T-helper 17 cell (primary cell): ENCODE results near the gene CYP27B1. TPM values are rescaled to one million over a fixed set of nuclear protein-coding genes. Genes with fewer than 3 reads are reported as not detected.

Experiments used
- ATAC-seq: fragments of 150-1000 bp; cut with Tn5 transposase; 2 replicates; pipeline ENCODE4 v1.10.0; 2021; ENCODE audit warnings: mild to moderate bottlenecking, moderate library complexity
- DNase-seq, 3 donors: peaks; one replicate each; pipeline versions ENCODE4 v3.0.0 to v3.0.0-alpha.2; 2020 to 2021
- H3K9me3 ChIP-seq: one replicate; pipeline ENCODE4 v1.7.0; 2013; ENCODE audit warnings: low read length, mild to moderate bottlenecking; ENCODE audit not compliant: control insufficient read depth, poor library complexity, severe bottlenecking
- H3K27ac Mint-ChIP-seq: one replicate; pipeline ENCODE4 v1.8.0; 2022; ENCODE audit warnings: mild to moderate bottlenecking, moderate library complexity, mixed read lengths
- H3K27me3 Mint-ChIP-seq: one replicate; pipeline ENCODE4 v1.8.0; 2022; ENCODE audit warnings: mixed read lengths
- H3K36me3 Mint-ChIP-seq: one replicate; pipeline ENCODE4 v1.8.0; 2022; ENCODE audit warnings: low read depth, mixed read lengths
- H3K4me1 Mint-ChIP-seq: one replicate; pipeline ENCODE4 v1.8.0; 2022; ENCODE audit warnings: mild to moderate bottlenecking, mixed read lengths
- H3K4me3 Mint-ChIP-seq: one replicate; pipeline ENCODE4 v1.8.0; 2022; ENCODE audit warnings: mild to moderate bottlenecking, moderate library complexity, mixed read lengths
- total RNA-seq, 4 donors: library from RNA in 2 of 4; stranded (reverse) in 2 of 4; gene quantifications; one replicate each; pipeline ENCODE4 v1.2.3 and lab custom pipeline; 2022 to 2026

CYP27B1 gene
- total RNA-seq: 1 to 10 TPM; 1.4 to 1.7 TPM
- total RNA-seq (lab: John Stamatoyannopoulos, UW): 1.0 to 1.4 reads per million in 2 donors

GRCh38 chr12:57766464-57767304 is at the start of gene CYP27B1:
CYP27B1 (minus strand) TSS chr12:57767078; CDS start chr12:57767041, 37 bp downstream.
- H3K4me3 Mint-ChIP-seq: peak within 1 kb of the TSS; percentile 92
- DNase-seq: no peak
- H3K27ac Mint-ChIP-seq: no peak within 1 kb of the TSS
- peaks cover 3% of the 10 kb centered on the region for H3K36me3 Mint-ChIP-seq
- peaks cover 35% of the 10 kb centered on the region for H3K4me1 Mint-ChIP-seq
- no peaks in the 10 kb centered on the region for H3K9me3 ChIP-seq
- H3K27me3 Mint-ChIP-seq: peaks cover 19% of the 10 kb centered on the region
- ATAC-seq: peak; percentile 11

DNA sequence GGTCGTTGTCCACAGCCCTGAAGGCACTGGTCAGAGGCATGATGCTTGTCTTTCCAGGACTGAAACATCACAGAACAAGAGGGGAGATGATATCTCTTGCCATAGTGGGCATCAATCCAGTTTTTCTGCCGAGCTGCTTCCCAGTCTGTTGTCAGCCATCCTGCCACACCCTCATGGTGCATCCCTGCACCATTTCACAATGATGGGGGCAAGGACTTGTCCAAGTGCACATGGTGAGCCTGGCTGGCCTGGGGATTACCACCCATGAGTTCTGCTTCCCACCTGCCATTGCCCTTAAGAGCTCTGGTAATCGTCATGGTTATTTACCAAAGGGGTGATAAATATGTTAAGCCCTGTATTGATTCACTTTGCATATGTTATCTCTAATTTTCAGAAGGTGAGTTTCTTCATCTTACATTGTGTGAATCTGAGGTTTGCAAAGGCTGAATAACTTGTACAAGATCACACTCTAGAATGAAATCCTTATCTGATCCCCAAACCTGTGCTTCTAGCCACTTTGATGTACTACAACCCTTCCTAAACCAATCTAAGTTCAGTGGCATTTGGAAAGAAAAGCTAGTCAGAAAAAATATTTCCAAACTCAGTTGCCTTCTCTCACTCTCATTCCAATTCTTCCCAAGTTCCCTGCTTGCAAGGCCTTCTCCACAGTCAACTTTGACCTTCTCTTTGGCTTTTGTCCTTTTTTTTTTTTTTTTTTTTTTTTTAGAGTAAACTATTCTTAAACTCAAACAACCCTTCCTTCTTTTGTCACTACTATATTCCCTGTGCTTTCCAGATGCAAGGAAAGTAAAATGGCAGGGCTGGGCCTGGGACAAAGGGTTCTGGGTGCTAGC is 49.4 kb upstream of the CYP27B1 start:
- Mint-ChIP-seq H3K27ac (no peak overlapping the region), H3K4me3 (no peak overlapping the region), H3K36me3 (peaks cover 2% of the 10 kb centered on the region), H3K4me1 (peaks cover 13% of the 10 kb centered on the region), H3K27me3 (no peaks in the 10 kb centered on the region)
- no peak for ATAC-seq
- H3K9me3 ChIP-seq: no peaks in the 10 kb centered on the region
- no peak for DNase-seq

- no peak overlapping the region for H3K27ac Mint-ChIP-seq
- DNase-seq: no peak
- H3K4me3 Mint-ChIP-seq: no peak overlapping the region
- no peak for ATAC-seq
- H3K27me3 Mint-ChIP-seq: no peaks in the 10 kb centered on the region
- peaks cover 12% of the 10 kb centered on the region for H3K4me1 Mint-ChIP-seq
- H3K36me3 Mint-ChIP-seq: peaks cover 2% of the 10 kb centered on the region
- no peaks in the 10 kb centered on the region for H3K9me3 ChIP-seq
Measured at GRCh38 chr12:57815177-57816000, 48.5 kb upstream of the CYP27B1 start.

- Mint-ChIP-seq H3K4me1 (peaks cover 11% of the 10 kb centered on the region), H3K36me3 (peaks cover 2% of the 10 kb centered on the region), H3K27ac (peak overlapping the region; percentile 37), H3K4me3 (no peak overlapping the region), H3K27me3 (no peaks in the 10 kb centered on the region)
- DNase-seq (no peak), ATAC-seq (no peak)
- H3K9me3 ChIP-seq: no peaks in the 10 kb centered on the region
Measured at GRCh38 chr12:57813971-57814772, 47.3 kb upstream of the CYP27B1 start.

GRCh38 chr12:57813111-57813970 is 46.5 kb upstream of the CYP27B1 start:
- peaks cover 2% of the 10 kb centered on the region for H3K36me3 Mint-ChIP-seq
- ATAC-seq (no peak), DNase-seq (no peak)
- no peaks in the 10 kb centered on the region for H3K27me3 Mint-ChIP-seq
- no peak overlapping the region for H3K27ac Mint-ChIP-seq
- H3K4me3 Mint-ChIP-seq: no peak overlapping the region
- no peaks in the 10 kb centered on the region for H3K9me3 ChIP-seq
- peaks cover 4% of the 10 kb centered on the region for H3K4me1 Mint-ChIP-seq

- no peaks in the 10 kb centered on the region for H3K9me3 ChIP-seq
- ATAC-seq (no peak), DNase-seq (no peak)
- no peaks in the 10 kb centered on the region for H3K27me3 Mint-ChIP-seq
- no peak overlapping the region for H3K27ac Mint-ChIP-seq
- H3K36me3 Mint-ChIP-seq: peaks cover 2% of the 10 kb centered on the region
- H3K4me3 Mint-ChIP-seq: no peak overlapping the region
- H3K4me1 Mint-ChIP-seq: peaks cover 4% of the 10 kb centered on the region
Measured at GRCh38 chr12:57811028-57811755, 44.3 kb upstream of the CYP27B1 start.

DNA sequence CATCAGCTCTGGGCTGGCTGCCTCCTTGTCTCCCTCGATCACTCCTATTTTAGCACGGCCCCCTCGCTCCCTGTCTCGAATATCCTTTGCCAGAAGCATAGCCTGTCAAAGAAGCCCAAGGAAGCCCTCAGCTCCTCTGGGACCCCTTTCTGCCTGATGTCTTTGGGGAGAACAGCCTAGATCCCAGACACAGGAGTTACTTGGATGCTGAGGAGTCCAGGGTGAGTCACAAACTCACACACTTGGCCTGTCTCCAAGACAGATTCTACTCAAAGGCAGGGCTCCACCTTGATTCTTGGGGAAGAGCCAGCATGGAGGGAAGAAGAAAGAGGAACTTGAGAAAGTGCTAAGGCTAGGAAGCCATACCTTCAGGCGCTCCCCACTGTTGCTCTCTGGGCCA is 43.6 kb upstream of the CYP27B1 start:
- no peak for DNase-seq
- Mint-ChIP-seq H3K4me3 (no peak overlapping the region), H3K4me1 (peaks cover 4% of the 10 kb centered on the region), H3K36me3 (peaks cover 2% of the 10 kb centered on the region), H3K27ac (no peak overlapping the region), H3K27me3 (no peaks in the 10 kb centered on the region)
- no peaks in the 10 kb centered on the region for H3K9me3 ChIP-seq
- ATAC-seq: no peak

DNA sequence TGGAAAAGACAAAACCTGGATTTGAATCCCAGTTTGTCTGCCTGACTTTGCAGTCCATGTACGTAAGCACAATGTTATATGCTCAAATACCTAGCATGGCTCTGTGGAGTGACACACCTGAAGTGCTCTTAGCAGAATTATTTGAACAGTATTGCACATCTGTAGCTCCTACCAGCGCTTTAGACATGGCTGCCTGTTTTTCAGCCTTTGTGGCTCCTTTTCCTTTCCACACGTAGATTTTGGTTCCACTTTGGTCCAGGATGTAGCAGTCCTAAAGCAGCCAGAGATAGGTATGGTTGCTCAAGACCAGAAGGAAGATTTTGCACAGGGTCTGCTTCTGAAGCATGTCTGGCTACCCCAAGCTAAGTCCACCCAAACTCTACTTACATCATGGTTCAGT is 42.5 kb upstream of the CYP27B1 start:
- DNase-seq (no peak), ATAC-seq (no peak)
- H3K27me3 Mint-ChIP-seq: no peaks in the 10 kb centered on the region

GRCh38 chr12:57808351-57808750 is 41.5 kb upstream of the CYP27B1 start:
- no peaks in the 10 kb centered on the region for H3K27me3 Mint-ChIP-seq
- H3K4me3 Mint-ChIP-seq: no peak overlapping the region
- no peaks in the 10 kb centered on the region for H3K9me3 ChIP-seq
- ATAC-seq: no peak
- no peak overlapping the region for H3K27ac Mint-ChIP-seq
- H3K4me1 Mint-ChIP-seq: peaks cover 6% of the 10 kb centered on the region
- no peak for DNase-seq
- peaks cover 2% of the 10 kb centered on the region for H3K36me3 Mint-ChIP-seq

More for the DNA sequence above, 42.5 kb upstream of the CYP27B1 start:
- Mint-ChIP-seq H3K36me3 (peaks cover 2% of the 10 kb centered on the region), H3K4me1 (peaks cover 4% of the 10 kb centered on the region), H3K27ac (no peak overlapping the region), H3K4me3 (no peak overlapping the region)
- no peaks in the 10 kb centered on the region for H3K9me3 ChIP-seq

GRCh38 chr12:57807285-57807684 is 40.4 kb upstream of the CYP27B1 start:
- ATAC-seq (no peak), DNase-seq (no peak)
- Mint-ChIP-seq H3K4me3 (no peak overlapping the region), H3K4me1 (peaks cover 4% of the 10 kb centered on the region), H3K36me3 (peaks cover 6% of the 10 kb centered on the region), H3K27me3 (no peaks in the 10 kb centered on the region), H3K27ac (no peak overlapping the region)
- H3K9me3 ChIP-seq: no peaks in the 10 kb centered on the region

DNA sequence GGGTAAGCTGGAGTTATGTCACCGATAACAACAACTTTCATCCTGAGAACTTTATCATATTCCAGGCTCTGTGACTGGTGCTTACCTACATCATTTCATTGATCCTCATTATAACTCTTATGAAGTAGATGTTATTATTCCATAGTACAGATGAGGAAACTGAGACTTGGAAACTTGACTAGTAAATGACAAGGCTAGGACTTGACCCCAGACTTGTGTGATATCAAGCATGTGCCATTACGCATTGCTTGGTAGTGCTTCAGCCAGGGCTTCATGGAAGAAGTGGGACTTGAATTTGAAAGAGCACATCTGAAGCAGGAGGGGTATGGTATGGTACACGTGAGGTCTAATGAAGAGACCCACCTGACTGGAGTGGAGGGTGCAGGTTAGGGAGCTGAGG is 39.8 kb upstream of the CYP27B1 start:
- Mint-ChIP-seq H3K36me3 (peaks cover 3% of the 10 kb centered on the region), H3K27ac (no peak overlapping the region), H3K4me3 (no peak overlapping the region), H3K4me1 (peaks cover 4% of the 10 kb centered on the region), H3K27me3 (no peaks in the 10 kb centered on the region)
- DNase-seq: no peak
- no peak for ATAC-seq
- no peaks in the 10 kb centered on the region for H3K9me3 ChIP-seq
